MV-4-11 (cell line): Measurements from ENCODE around the gene TNFAIP3.
"Not testable (repeated sequence)": the region's sequence is repeated elsewhere in the genome, so short reads cannot be mapped to it uniquely, and the experiment has no call there.

Experiments used
- DNase-seq: peaks from one replicate; lab custom pipeline; 2025; lab: John Stamatoyannopoulos, UW

TNFAIP3 gene

DNA sequence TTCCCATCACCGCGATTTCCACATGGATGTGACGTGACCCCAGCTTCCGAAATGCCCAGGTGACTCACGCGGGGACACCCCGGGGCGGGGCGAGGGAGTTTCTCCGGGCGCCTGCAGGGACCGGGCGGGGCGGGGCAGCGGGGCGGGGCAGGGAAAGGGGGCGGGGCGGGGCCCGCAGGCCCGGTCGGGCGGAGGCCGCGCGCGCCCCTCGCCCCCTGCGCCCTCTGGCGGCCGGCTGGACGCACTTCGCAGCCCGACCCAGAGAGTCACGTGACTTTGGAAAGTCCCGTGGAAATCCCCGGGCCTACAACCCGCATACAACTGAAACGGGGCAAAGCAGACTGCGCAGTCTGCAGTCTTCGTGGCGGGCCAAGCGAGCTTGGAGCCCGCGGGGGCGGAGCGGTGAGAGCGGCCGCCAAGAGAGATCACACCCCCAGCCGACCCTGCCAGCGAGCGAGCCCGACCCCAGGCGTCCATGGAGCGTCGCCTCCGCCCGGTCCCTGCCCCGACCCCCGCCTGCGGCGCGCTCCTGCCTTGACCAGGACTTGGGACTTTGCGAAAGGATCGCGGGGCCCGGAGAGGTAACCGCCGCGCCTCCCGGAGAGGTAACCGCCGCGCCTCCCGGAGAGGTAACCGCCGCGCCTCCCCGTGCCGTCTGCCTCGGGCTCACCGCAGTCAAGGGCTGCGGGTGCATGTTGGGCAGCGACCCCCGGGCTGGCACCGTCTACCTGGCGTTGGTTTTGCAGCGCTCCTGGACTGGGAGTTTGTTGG, at the start of gene TNFAIP3:
Gene TNFAIP3, plus strand, starts transcription at position 346 of the 771 bp plus-strand sequence. CDS start 3,969 bp downstream, outside the sequence.
- peak; percentile 93 for DNase-seq

DNA sequence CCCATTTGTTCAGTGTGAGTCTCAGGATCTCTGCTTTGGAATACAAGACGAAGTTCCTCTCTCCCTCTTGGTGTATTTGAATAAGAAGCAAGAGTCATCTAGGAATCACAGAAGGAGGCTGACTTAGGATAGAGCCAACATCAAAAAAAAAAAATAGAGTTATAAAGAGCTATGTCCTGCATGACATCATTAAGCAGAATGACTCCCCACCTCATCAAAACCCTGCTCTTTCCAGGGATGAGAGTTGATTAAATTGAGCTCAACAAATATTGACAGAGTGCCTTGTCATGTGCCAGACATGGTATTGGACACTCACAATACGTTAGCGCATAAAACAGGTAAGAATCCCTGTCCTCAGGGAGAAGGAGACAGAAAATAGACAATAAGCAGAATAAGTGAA, 48.6 kb upstream of the TNFAIP3 start:
- DNase-seq = no peak

DNA sequence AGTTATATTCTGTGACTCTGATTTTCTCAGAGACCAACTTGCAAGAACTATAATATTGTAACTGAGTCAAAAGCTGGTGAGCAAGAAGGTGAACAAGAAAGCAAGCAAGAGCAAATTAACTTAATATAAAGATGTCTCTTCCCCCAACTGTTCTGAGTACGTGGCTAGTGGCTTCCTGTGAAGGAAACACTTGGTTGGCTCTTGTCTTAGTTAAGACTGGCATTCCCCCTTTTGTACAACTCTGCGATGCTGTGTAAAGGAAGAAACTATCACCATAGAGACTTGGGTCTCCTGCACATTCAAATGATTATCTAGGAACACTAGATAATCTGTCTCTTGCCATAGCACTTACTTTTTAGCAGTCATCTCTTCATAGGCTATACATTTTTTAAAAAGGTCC, 47.3 kb upstream of the TNFAIP3 start:
- DNase-seq = no peak

DNA sequence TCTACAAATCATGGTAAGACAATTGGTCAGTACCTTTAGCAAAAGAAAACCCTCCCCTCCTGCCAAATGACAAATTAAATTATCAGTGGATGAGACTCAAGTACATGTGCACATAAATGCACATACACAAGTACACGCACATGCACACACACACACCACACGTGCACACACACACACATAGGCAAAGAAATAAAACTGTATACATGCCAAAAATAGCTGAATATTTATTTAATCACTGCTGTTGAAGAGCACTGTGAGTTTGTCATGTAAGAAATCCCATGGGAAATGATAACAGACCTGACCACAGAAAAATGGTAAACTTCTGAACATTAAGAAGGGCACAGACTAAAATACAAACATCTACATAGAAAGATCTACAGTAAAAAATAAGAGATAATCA, 46.6 kb upstream of the TNFAIP3 start:
- no peak for DNase-seq

GRCh38 chr6:137820952-137821351, 46.1 kb upstream of the TNFAIP3 start:
- DNase-seq = no peak

- no peak for DNase-seq
Observed at GRCh38 chr6:137821491-137821890, 45.6 kb upstream of the TNFAIP3 start.

DNA sequence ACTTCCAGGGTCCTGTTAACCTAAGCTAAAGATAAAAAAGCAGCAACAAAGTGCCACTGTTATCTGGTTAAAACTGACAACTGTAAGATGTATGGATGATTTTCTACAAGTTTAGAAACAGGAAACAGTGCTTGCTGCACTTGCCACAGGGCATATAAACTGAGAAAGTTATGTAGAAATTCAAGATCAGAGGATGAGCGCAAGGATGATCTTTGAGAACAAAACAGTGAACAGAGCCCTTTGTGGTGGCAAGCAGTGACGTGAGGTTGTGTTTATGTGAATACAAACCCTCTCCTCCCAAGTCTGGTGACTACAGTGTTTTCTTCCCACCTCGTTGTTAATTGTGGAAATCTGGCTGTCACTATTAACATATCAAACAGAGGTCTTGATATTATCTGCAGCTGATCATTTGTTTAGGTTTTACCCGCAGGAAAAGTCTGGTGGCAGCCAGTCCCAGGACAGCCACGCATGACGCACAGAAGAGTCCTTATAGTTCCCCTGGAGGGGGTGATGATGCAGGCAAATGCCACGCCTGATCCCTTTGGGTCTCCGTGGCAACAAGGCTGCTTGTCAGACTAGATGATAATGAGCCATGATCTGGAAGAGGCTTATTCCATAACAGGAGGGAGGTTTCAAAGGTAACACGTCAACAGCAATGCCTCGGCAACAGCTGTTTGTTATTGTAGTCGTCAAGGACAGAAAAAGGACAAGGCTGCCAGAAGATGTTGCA, 43.1 kb upstream of the TNFAIP3 start:
- peak; percentile 73 for DNase-seq

GRCh38 chr6:137824556-137824879, 42.5 kb upstream of the TNFAIP3 start:
- DNase-seq = no peak

DNA sequence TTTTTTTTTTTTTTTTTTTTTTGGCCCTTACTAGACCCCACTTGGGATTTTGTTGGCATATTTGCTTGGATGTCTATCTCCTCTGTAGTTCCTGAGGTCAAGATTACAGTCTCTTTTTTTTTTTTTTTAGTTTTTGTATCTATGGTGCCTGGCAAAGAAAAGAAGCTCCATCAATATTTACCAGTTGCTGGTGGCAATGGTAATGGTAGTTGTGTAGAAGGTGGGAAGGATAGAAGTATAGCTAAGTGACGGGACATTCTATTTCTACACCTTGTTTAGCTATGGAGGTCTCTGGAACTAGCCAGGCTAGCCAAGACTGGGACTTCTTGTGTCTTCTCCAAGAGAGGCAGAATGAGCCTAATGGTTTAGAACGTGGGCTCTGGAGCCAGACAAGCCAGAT, 42.2 kb upstream of the TNFAIP3 start:
- DNase-seq = no peak

- DNase-seq = no peak
Observed at GRCh38 chr6:137827411-137827940, 39.6 kb upstream of the TNFAIP3 start.

DNA sequence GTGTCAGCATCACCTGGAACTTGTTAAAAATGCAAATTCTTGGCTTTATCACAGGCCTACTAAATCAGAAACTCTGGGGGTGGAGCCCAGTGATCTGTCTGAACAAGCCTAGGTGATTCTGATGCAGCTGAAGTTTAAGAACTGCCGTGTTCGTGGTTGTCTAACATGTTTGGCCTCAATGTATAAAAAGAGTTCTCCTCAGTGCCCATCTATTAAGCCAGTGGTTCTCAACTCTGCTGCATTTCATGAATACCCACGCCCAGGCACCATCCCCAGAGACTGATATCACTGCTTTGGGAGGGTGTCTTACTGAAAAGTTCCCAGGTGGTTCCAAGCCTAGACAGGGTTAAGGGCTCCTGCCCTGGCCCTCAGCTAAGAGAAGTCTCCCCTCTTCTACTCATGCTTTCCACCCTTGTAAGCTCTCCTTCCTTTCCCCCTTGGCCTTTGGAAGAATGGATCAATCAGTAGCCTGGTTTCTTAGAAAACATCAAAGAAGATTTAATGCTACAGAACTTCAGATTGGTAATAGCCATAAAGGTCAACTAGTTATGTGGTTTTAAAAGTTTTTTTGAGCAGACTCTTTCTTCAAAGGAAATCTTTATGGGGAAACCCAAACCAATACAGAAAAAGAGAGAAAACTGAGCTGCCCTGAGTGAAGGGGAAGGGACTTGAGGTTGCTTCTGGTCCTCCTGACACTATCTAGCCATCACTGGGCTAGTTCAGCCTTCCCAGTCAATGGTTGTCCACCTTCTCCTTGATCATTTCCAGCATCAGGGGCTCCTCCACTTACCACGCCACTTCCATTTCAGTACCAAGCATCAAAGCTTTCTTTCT, 38.9 kb upstream of the TNFAIP3 start:
- DNase-seq = no peak

- no peak for DNase-seq
Observed at GRCh38 chr6:137829641-137830083, 37.4 kb upstream of the TNFAIP3 start.

- DNase-seq = peak; percentile 26
Observed at GRCh38 chr6:137830511-137830911, 36.5 kb upstream of the TNFAIP3 start.

DNA sequence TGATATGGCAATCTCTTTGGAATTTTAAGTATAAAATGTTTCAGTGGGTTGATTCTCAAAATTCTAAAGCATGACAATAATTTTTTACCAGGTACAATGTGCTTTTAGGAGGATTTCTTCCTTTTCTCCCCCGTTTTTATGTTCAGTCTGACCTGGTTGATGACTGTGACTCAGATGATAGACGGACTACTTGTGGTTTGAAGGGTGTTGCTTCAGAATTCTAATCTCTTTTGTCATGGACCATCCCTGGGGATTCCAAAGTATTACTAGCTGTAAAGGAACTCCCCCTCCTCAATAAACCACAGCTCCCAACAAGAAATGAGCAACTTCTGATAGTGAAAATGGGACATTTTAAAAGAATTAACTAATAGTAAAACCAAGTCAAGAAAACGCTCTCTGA, 34.9 kb upstream of the TNFAIP3 start:
- DNase-seq = peak; percentile 53

DNA sequence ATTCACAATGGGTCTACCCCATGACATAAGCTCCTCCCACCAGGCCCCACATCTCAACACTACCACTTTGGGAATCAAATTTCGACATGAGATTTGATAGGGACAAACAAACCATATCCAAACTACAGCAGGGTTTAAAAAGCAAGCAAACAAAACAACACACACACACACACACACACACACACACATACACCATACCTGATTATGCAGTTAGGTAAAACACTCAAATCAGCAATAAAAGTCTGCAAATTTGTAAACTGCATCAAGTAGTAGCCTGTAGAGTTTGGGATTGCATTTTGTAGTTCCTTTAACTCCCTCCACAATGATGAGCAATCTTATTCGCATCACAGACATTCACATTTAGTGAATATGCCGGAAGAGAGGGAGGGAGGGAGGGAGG, 32.6 kb upstream of the TNFAIP3 start:
- DNase-seq = no peak

- no peak for DNase-seq
Observed at GRCh38 chr6:137836788-137837187, 30.3 kb upstream of the TNFAIP3 start.

GRCh38 chr6:137838090-137838489, 29.0 kb upstream of the TNFAIP3 start:
- DNase-seq = not testable (repeated sequence)

DNA sequence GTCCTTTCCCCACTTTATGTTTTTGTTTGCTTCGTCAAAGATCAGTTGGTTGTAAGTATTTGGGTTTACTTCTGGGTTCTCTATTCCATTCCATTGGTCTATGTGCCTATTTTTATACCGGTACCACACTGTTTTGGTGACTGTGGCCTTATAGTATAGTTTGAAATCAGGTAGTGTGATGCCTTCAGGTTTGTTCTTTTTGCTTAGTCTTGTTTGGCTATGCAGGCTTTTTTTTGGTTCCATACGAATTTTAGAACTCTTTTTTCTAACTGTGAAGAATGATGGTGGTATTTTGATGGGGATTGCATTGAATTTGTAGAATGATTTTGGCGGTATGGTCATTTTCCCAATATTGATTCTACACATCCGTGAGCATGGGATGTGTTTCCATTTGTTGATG, 28.5 kb upstream of the TNFAIP3 start:
- not testable (repeated sequence) for DNase-seq

- DNase-seq = no peak
Observed at GRCh38 chr6:137839076-137839475, 28.0 kb upstream of the TNFAIP3 start.

- DNase-seq = peak; percentile 52
Observed at GRCh38 chr6:137840252-137840651, 26.8 kb upstream of the TNFAIP3 start.

GRCh38 chr6:137843211-137843610, 23.8 kb upstream of the TNFAIP3 start:
- DNase-seq = peak; percentile 78

GRCh38 chr6:137844327-137844726, 22.7 kb upstream of the TNFAIP3 start:
- peak; percentile 62 for DNase-seq
